Muscle of leg (tissue), 11 donors: ENCODE results near the gene SMC1B. TPM values are rescaled to one million over a fixed set of nuclear protein-coding genes. Genes with fewer than 3 reads are reported as not detected.

Experiments used
- DNase-seq: peaks from one replicate; pipeline ENCODE4 v3.0.0; 2013
- H3K27ac ChIP-seq: one replicate; pipeline ENCODE4 v1.5.1; 2013; ENCODE audit warnings: mild to moderate bottlenecking, low read length, control low read depth
- H3K27me3 ChIP-seq: one replicate; pipeline ENCODE4 v1.6.1; 2013; ENCODE audit warnings: low read length; ENCODE audit not compliant: control insufficient read depth, insufficient read depth
- H3K36me3 ChIP-seq: one replicate; pipeline ENCODE4 v1.6.1; 2013; ENCODE audit warnings: low read length; ENCODE audit not compliant: control insufficient read depth, insufficient read depth
- H3K4me1 ChIP-seq: one replicate; pipeline ENCODE4 v1.6.1; 2013; ENCODE audit warnings: low read length; ENCODE audit not compliant: control insufficient read depth, insufficient read depth
- H3K4me3 ChIP-seq: one replicate; pipeline ENCODE4 v1.5.1; 2013; ENCODE audit warnings: low read length, control low read depth
- H3K9me3 ChIP-seq: replicated peaks from 2 replicates; pipeline ENCODE4 v1.6.1; 2013; ENCODE audit warnings: low read depth, low read length; ENCODE audit not compliant: control insufficient read depth
- WGBS: methylation state at CpG from one replicate; pipeline ENCODE4 v1.1.5; 2013; ENCODE audit warnings: missing lambda C conversion rate; ENCODE audit not compliant: insufficient coverage; 5-methylcytosine and 5-hydroxymethylcytosine counted together
- polyA plus RNA-seq, 8 donors: library from polyadenylated mRNA; unstranded; fragments of 120-200 nt; gene quantifications; one replicate each; pipeline versions ENCODE4 v1.2.1 to v1.2.3, GENCODE V29; 2013; ENCODE audit warnings: inconsistent platforms in 1 of 8, low replicate concordance in 1 of 8; ENCODE audit not compliant: insufficient read length in 8 of 8, insufficient read depth in 1 of 8
- total RNA-seq: library from RNA; stranded (reverse); fragments of 120-200 nt; gene quantifications from one replicate; pipeline ENCODE4 v1.2.4, GENCODE V29; 2013

The SMC1B gene
- total and polyA plus RNA-seq, 9 donors: 0.04 to 0.16 (median 0.08) TPM; not detected in 1

DNA sequence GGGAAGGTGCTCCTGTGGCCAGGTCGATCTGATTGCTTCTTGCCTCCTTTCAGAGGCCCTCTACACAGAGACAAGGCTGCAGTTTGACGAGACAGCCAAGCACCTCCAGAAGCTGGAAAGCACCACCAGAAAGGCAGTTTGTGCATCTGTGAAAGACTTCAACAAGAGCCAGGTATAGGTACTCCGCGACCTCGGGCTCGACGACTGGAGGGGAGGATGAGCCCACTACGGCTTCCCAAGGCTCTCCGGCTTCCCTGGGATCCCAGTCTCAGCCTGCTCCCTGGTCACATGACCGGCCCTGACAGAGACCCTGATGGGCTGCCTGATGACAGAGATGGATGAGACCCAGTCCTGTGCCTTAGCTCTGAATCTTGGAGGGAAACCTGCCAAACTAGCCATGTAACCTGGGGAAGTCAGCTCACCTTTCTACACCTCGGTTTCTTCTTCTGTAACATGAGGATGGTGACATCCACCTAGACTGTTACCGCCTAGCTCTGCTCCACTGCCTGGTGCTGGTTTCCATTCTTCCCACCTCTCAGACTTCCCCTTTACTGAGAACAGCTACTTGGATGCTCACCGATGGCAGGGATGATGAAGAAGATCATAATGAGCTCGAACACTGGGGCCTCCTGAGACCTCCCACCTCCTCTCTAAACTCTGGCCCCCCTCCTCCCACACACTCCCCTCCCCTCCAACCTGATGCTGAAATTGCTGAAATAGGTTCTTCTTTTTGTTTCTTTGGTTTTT lies 9.0 kb upstream of the SMC1B start:
- DNase-seq: no peak
- Histone ChIP-seq H3K27me3 (no peaks in the 10 kb centered on the region), H3K4me1 (no peaks in the 10 kb centered on the region), H3K36me3 (peaks cover 6% of the 10 kb centered on the region), H3K9me3 (peaks cover 4% of the 10 kb centered on the region), H3K27ac (no peak overlapping the region), H3K4me3 (no peak overlapping the region)
- 90% methylated on average over 10 of the region's 14 CpGs for WGBS

DNA sequence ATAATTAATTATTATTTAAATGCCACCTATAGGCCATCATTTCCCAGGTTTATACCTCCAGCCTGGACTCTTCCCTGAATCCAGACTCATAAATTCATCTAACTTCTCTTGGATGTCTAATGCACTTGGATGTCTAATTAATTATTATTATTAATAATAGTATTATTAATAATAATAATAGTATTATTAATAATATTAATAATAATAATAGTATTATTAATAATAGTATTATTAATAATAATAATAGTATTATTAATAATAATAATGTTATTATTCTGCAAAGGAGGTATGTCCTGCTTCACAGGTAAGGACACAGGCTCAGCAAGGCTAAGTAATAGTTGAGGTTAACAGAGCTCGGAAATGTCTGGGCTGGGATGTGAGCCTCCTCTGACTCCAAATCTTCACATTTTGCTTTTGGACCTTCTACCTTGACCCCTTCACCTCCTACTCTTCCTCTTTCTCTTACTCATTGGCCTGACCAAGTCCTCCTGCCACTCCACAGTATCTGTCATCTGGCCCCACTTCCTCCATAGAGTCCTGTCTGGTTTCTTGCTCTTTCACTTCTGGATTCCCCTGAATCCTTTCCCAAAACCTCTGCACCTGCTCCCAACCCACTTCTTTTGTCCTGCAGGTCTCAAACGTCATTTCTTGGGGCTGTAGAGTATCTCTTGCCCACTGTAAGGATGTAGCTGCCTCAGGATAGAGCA lies 8.1 kb upstream of the SMC1B start:
- WGBS: 74% methylated on average over 2 of the region's 2 CpGs
- peaks cover 6% of the 10 kb centered on the region for H3K36me3 ChIP-seq
- H3K27ac ChIP-seq: no peak overlapping the region
- no peaks in the 10 kb centered on the region for H3K4me1 ChIP-seq
- H3K27me3 ChIP-seq: no peaks in the 10 kb centered on the region
- H3K9me3 ChIP-seq: no peaks in the 10 kb centered on the region
- no peak for DNase-seq
- no peak overlapping the region for H3K4me3 ChIP-seq

DNA sequence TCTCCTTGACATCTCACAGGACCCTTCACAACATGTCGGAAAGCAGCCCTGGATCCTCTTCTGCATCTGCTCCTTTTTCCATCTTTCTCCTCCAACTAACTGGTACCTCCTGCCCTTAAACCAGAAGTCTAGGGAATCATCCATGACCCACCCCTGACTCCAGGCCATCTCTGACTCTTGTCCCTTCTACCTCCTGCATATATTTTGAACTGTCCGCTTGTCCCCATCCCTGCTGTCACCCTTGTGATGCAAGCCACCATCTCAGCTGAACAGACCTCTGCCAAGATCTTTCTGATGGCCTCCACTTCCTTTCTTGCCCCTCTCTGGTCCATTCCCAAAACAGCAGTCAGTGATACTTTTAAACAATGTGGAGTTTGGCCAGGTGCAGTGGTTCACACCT lies 7.1 kb upstream of the SMC1B start:
- H3K36me3 ChIP-seq: peaks cover 6% of the 10 kb centered on the region
- H3K27ac ChIP-seq: no peak overlapping the region
- no peak for DNase-seq
- no peaks in the 10 kb centered on the region for H3K9me3 ChIP-seq
- WGBS: 98% methylated on average over 2 of the region's 2 CpGs
- no peaks in the 10 kb centered on the region for H3K4me1 ChIP-seq
- no peaks in the 10 kb centered on the region for H3K27me3 ChIP-seq
- no peak overlapping the region for H3K4me3 ChIP-seq

DNA sequence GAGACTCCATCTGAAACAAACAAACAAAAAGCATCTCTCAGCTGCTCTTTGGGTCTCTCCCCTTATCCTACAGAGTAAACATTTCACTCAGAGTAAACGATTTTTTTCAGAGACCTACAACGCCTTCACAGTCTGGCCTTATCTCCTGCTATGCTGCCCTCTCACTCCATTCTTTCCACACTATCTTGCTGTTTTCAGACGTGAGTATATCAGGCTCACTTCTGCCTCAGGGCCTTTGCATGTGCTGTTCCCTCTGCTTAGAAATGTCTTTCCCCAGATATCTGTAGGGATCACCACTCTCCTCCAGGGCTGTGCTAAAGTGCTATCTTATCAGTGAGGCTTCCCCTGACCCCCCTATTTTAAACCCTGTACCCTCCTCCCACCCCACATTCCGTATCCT lies 6.6 kb upstream of the SMC1B start:
- Histone ChIP-seq H3K36me3 (peaks cover 6% of the 10 kb centered on the region), H3K27ac (no peak overlapping the region), H3K27me3 (no peaks in the 10 kb centered on the region), H3K9me3 (no peaks in the 10 kb centered on the region), H3K4me3 (no peak overlapping the region), H3K4me1 (no peaks in the 10 kb centered on the region)
- 91% methylated on average over 4 of the region's 4 CpGs for WGBS
- DNase-seq: no peak

DNA sequence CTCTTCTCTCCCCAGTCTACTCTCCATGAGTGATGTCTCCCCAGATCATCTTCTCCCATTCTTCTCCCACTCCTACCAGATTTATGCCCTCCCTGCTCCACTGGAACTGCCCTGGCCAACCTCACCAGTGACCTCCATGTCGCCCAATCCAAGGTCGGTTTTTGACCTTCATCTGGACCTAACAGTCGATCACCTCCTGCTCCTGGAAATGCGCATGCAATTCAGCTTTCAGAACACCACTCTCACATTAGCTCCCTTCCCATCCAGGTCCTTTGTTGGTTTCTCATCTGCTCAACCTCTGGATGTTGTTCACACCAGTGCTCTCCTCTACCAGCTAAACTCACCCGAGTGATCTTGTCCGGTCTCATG lies 5.4 kb upstream of the SMC1B start:
- no peak for DNase-seq
- Histone ChIP-seq H3K4me3 (no peak overlapping the region), H3K4me1 (no peaks in the 10 kb centered on the region), H3K9me3 (no peaks in the 10 kb centered on the region), H3K27me3 (no peaks in the 10 kb centered on the region), H3K36me3 (peaks cover 6% of the 10 kb centered on the region), H3K27ac (no peak overlapping the region)
- 96% methylated on average over 6 of the region's 6 CpGs for WGBS

DNA sequence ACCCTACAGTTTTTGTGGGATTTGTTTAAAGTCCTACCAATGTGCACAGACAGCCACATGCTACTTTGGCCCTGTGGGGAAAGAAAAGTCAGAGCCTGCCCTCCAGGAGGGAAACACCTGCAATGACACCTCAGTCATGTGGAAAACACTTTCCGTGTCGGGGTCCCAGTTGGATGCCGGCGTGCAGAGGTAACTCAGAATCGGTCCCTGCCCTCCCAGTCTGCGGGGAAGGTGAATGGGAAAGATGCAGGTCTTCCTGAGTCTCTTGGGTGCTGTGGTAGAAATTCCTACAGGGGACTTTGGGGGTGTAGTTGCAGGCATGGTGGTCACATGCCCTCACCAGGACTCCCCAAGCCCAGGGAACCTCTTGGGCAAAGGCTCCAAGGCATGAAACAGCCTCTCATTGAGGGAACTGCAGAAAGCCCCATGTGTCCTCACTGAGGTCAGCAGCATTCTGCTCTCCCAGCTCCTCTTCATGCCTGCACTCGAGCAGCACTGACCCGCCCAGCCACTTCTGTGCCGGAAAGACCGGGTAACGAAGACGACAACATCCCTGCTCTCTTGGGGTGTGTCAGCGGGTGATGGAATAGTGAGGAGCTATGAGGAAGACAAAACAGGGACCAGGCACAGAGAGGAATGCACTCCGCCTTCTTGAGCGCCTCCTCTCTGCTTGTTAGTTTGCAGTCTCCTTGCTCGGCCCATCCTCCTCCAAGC lies 4.8 kb upstream of the SMC1B start:
- Histone ChIP-seq H3K9me3 (no peaks in the 10 kb centered on the region), H3K27ac (no peak overlapping the region), H3K27me3 (no peaks in the 10 kb centered on the region), H3K4me3 (no peak overlapping the region), H3K36me3 (peaks cover 6% of the 10 kb centered on the region), H3K4me1 (peaks cover 2% of the 10 kb centered on the region)
- 91% methylated on average over 12 of the region's 16 CpGs for WGBS
- no peak for DNase-seq

DNA sequence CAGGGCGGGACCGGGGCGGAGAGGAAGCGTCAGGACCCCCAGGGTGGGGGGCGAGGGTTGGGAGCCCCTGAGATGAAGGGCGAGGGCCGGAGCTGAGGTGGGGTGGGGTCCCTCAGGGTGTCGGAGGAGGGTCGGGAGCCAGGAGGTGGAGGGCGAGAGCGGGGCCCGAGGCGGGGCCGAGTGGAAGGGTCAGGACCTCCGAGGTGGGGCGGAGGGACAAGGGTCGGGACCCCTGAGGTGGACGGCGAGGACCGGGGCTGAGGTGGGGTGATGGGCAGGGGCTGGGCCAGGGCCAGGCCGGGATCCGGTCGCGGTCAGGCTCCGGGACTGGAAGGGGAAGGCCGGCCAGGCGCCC lies 409 bp downstream of the SMC1B start:
- H3K27ac ChIP-seq: no peak overlapping the region

DNA sequence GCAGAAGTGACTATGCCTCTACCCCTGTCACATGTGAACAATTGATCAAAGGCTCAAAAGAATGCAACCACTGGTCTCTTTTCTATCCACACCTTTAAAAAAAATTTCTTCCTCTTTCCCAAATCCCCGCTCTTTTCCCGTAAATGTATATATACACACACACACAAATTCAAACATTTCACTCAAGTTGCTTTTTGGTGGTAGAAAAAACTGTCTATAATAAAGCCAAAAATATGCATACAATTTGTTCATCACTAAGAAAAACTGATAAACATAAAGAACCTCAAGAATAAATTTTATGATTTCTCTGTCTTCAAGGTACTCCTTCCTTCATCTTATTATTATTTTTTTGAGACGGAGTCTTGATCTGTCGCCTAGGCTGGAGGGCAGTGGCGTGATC lies 5.6 kb downstream of the SMC1B start:
- no peaks in the 10 kb centered on the region for H3K27me3 ChIP-seq
- no peaks in the 10 kb centered on the region for H3K9me3 ChIP-seq
- no peaks in the 10 kb centered on the region for H3K36me3 ChIP-seq
- no peaks in the 10 kb centered on the region for H3K4me1 ChIP-seq
- H3K27ac ChIP-seq: no peak overlapping the region
- no CpG with 5 or more reads among the region's 5 CpGs for WGBS
- no peak overlapping the region for H3K4me3 ChIP-seq
- no peak for DNase-seq

More for the DNA sequence above, 409 bp downstream of the SMC1B start:
- Histone ChIP-seq H3K27me3 (no peaks in the 10 kb centered on the region), H3K4me3 (no peak overlapping the region), H3K36me3 (no peaks in the 10 kb centered on the region), H3K4me1 (peaks cover 5% of the 10 kb centered on the region), H3K9me3 (no peaks in the 10 kb centered on the region)
- DNase-seq: no peak
- WGBS: 89% methylated on average over 27 of the region's 27 CpGs

DNA sequence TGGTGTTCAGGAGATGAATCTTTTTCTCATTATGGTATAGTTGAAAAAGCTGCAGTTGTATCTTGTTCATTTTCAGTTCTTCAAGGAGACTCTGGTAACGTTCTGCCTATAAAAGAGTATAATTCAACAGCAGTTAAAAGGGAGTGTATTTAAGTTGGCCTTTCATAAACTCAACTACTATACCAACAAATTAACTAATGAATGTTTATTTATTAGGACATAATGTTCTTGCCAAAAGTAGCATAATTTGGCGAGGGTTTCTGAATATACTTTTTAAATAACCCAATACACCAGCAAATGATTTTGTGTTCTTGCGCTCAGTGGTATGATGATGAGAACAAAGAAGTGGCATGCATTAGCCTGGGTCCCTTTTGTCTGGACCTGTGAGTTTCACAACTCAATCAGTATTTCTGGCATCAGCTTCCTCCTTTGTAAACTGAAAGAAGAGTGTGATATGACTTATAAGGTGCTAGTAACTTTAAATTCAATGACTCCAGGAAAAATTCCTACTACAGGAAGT lies 10.9 kb downstream of the SMC1B start:
- H3K9me3 ChIP-seq: no peaks in the 10 kb centered on the region
- H3K27ac ChIP-seq: no peak overlapping the region
- no CpG with 5 or more reads among the region's 3 CpGs for WGBS
- no peak for DNase-seq
- no peaks in the 10 kb centered on the region for H3K36me3 ChIP-seq
- no peaks in the 10 kb centered on the region for H3K27me3 ChIP-seq
- H3K4me3 ChIP-seq: no peak overlapping the region
- H3K4me1 ChIP-seq: peaks cover 6% of the 10 kb centered on the region

DNA sequence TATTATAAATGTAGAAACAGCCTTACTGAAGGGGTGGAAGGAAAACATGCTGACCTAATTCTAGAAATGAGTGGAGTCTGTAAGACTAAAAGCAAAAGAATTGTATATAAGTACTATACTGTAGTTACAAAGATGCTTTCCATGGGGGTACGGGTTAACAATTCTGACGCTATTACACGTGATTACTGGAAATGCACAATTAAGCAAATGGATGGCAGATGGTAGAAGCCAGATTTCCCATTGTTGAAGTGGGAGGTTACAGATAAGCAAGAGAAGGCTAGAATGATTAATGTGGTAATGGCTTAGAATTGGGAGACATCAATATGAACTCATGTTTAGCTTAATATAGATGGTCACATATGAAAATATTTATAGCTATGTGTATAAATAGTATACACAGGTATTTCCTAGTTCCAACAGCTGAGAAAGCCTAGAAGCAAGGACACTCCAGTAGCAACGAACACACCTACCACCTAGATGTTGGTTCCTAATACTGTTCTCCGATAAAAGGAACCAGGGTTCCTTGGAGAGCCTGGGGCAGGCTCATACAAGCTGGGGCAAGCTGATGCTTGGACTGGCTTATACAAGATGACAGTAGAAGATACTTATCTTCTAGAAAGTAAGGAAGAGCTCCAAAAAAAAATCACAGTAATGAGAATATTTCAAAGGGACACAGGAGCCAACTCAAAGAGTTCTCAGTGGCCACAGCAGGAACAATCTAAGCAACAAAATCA lies 13.5 kb downstream of the SMC1B start:
- no peaks in the 10 kb centered on the region for H3K9me3 ChIP-seq
- H3K27me3 ChIP-seq: no peaks in the 10 kb centered on the region
- DNase-seq: no peak
- H3K36me3 ChIP-seq: no peaks in the 10 kb centered on the region
- no peak overlapping the region for H3K27ac ChIP-seq
- peaks cover 9% of the 10 kb centered on the region for H3K4me1 ChIP-seq
- H3K4me3 ChIP-seq: no peak overlapping the region
- WGBS: no CpG with 5 or more reads among the region's 5 CpGs
